OCI-LY1 (cell line): ENCODE results near the gene ROR1.

Experiments
- CTCF ChIP-seq: fragments of 200-600 bp; sonication (generic), shearing (Covaris generic); IDR thresholded peaks from 2 replicates; pipeline ENCODE4 v1.5.1; 2017; ENCODE audit warnings: mild to moderate bottlenecking, antibody characterized with exemption, low read length, moderate library complexity, mixed read lengths
- EZH2 ChIP-seq: fragments of 200-600 bp; sonication (generic), shearing (Covaris generic); IDR thresholded peaks from 2 replicates; pipeline ENCODE4 v1.8.0; 2017; ENCODE audit warnings: borderline replicate concordance, mixed run types, mild to moderate bottlenecking, antibody characterized with exemption, low read length, moderate library complexity, mixed read lengths

- TF ChIP-seq CTCF (no peak), EZH2 (no peak)
Measured at GRCh38 chr1:63880958-63881576, 107.2 kb downstream of the ROR1 start.
